Spinal cord (tissue), 4 donors: ENCODE measurements around the gene CHD1. TPM values are rescaled to one million over a fixed set of nuclear protein-coding genes. Genes with fewer than 3 reads are reported as not detected.

ENCODE experiments used
- polyA plus RNA-seq, 2 donors: library from polyadenylated mRNA; unstranded; fragments of 120-200 nt; gene quantifications; one replicate each; pipeline ENCODE4 v1.2.1, GENCODE V29; 2013; ENCODE audit not compliant: insufficient read length in 2 of 2
- small RNA-seq: library from RNA; depleted of rRNA; stranded (forward); fragments of <200 nt; gene quantifications from one replicate; pipeline ENCODE3, GENCODE V24; 2014; ENCODE audit warnings: low replicate concordance
- total RNA-seq, 2 donors: library from RNA; depleted of rRNA in 1 of 2; stranded (reverse); fragments of 120-200 nt in 1 of 2; fragments of >200 nt in 1 of 2; gene quantifications; one replicate each; pipeline versions ENCODE4 v1.2.3 to v1.2.4, GENCODE V29; 2013 to 2014

Gene CHD1
- total and polyA plus RNA-seq, 4 donors = 32.9 to 78.6 (median 42.3) TPM

Small RNA genes lying within 50 kb of the gene (small RNA-seq; reads per million reads assigned to genes)
- gene RF00019 = not detected
- not detected for gene RNU6-402P

Other genes with a start within 250 kb of the CHD1 start
- gene RGMB, start 155.3 kb downstream of the CHD1 start, total RNA-seq = 10 to 100 TPM; 30.1 to 36.9 TPM
- 10 to 100 TPM; 44.7 to 57.9 TPM for gene RGMB, start 155.3 kb downstream of the CHD1 start, polyA plus RNA-seq